ENCODE data around the gene RIOX2.

Gene RIOX2

DNA sequence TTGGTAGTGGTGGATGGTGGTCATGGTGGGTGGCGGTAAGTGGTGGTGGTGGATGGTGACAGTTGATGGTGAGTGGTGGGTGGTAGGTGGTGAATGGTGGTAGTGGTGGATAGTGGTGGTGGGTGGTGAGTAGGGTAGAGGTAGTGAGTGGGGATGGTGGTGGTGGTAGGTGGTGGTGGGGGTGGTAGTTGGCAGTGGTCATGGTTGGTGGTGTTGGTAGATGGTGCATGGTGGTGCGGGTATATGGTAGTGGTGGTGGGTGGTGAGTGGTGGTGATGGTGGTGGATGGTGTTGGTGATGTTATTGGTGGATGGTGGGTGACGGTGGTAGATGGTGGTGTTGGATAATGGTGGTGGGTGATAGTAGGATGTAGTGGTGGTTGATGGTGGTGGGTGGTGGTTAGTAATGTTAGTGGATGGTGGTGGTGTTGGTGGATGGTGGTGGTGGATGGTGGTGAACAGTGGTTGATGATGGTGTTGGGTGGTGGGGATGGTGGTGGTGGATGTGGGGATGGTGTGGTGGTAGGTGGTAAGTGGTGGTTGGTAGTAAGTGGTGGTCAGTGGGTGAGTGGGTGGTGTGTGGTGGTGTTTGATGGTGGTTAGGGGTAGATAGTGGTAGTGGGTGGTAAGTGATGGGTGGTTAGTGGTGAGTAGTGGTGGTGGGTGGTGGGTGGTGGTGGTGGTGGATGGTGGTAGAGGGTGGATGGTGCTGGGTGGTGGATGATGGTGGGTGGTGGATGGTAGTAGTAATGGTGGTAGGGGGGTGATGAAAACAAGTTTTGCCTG, 16.7 kb upstream of the RIOX2 start:
- no peak for DNase-seq

DNA sequence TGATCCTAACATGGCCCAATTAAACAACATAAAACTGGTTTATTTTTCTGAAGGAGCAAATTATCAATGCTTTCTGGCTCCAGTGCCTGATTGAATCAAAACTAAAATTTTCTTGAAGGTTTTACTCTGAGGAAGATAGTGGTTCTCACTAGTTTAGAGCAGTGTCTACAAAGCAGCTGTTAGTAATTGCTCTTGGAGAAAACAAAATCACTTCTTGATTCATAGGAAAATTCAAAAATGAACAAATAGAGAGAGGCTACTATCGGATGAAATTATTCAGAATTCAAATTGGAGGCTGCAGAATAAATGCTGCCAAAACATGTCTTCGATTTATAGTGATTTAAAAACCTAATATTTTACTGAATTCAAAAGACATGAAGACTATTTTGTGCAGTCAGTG, 15.1 kb upstream of the RIOX2 start:
- DNase-seq: no peak

DNA sequence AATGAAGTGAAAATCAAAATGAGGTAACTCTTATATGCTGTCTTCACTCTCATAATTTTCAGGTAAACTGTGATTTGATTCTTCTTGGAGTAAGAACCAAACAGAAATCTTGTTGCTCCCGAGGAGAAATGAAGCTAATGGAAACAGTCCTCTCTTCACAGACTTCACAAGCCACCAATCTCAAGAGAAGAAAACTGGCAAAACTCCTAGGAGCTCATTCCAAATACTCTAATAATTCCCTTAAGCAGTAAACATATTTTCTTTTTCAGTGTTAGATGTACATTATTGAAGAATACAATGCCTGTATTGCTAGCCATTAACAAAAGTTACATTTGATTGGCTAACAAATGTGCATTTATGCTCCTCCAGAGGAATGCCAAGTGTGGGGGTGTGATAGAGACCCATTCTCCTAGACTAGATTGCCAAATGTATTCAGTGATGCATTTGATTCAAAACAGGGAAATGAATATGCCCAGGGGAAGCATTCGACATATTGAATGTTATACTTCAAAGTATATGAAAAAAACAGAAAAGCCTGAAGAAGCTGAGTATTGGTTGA, 11.8 kb upstream of the RIOX2 start:
- DNase-seq: no peak

DNA sequence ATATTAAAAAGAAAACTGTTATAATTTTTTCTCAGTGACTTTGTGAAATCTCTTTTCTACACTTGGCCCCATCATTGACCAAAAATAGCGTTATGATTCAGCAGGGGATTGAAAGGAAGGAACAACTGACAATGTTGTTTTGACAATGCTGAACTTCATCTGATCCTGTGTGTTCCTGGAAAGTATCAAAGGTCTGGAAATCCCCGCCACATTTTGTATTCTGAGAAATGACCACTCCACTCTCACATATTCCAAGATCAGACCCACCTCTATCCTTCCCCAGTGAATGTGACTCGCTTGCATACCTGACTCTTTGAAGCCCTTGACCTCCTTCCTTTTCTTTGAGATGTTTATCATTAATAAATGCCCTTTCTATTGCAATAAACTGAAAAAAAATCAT, 9.7 kb upstream of the RIOX2 start:
- DNase-seq: no peak

DNA sequence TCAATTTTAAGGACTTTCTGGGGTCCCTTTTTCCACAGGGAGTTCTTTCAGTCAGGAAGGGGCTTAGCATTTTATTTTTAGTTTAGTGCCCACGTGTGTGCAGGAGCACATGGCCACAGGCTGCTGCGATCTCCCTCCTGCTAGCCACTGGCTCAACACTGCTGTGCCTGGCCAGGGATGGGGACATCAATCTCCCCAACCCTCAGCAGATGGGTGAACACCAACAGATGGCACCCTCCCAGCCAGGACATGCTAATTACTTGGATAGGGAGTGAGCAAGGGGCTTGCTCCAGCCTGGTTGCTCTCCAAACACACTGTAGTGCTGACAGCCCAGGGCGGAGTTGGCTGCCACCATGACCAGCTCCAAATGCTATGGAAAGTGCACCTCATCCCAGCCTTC, 7.4 kb upstream of the RIOX2 start:
- DNase-seq: no peak

DNA sequence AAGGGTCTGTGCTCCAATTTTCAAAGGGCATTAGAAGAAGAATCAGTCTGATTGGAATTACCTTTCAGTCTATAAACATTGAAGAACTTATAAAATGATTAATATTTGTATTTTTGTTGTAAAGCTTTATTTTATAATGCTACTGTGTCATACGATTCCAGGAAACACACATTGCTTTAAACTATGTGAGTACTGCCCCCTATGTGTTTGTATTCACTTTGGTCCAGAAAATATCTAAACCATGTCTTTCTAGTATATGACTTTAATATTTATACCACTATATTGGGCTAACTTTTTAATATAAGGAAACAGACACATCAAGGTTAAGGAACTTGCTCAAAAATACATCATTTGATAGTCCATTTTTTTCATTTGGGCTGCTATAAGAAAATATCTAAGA, 3.2 kb upstream of the RIOX2 start:
- no peak for DNase-seq

DNA sequence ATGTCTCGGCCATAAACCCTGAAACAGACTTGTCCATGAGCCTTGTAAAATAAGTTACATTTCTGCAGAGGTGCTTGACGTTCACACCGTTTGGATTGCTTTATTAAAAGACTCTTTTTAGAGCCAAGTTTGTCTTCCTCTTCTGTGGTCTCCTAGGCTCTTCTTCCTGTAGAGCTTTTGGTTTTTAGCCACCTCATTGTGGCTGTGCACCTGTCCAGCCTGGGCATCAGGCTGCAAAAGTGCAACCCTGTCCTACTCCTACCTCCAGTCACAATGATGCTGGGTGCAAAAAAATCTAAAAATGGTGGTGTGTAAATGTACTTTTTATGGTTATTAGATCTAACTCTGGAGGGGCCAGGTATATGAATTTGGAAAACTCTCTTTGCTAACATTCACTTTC, 2.8 kb upstream of the RIOX2 start:
- no peak for DNase-seq

DNA sequence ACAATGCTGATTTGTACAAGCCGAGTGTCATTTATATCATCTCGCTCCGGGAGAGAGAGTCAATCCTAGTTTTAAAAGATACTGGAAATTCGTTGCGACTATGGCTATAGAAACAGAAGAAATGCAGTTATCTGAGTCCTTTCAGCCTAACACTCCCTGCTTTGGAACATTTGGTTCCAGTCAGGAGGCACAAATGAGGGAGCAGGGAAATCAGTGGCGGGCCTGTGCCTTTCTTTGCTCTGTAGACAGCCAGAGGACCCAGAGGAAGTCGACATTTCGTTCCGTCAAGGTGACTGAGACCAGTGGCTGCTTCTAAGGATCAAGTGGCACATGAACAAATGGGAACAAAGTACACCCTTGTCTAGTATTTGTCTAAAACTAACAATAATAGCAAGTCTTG, 745 bp upstream of the RIOX2 start:
- DNase-seq: no peak

DNA sequence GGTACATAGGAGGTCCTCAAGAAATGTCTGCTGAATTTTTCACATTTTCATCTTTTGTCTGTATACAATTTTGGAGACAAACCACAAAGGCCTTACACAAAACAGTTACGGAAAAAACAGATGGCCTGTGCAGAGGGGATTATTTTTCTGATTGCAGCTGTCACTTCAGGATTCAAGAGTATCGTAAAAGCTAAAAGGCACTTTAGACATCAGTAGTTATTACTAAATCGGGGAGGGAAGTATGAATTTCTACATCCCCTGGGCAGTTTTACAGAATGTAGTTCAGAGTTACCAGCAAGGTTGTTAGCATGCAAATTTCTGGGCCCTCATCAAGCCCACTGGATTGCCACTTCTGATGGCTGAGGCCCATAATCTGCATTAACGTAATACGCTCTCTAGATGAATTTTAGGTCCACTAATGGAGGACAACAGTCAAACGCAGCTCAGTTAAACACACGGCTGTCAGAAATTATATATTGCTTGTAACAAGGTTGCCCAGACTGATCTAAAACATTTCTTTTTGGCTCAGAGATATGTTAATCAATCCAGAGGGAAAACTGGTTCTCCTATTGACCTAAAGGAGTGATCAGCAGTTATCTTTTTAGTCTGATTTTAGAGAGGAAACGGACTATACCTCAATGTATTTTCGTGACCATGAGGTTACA, 1.1 kb downstream of the RIOX2 start:
- DNase-seq: no peak

DNA sequence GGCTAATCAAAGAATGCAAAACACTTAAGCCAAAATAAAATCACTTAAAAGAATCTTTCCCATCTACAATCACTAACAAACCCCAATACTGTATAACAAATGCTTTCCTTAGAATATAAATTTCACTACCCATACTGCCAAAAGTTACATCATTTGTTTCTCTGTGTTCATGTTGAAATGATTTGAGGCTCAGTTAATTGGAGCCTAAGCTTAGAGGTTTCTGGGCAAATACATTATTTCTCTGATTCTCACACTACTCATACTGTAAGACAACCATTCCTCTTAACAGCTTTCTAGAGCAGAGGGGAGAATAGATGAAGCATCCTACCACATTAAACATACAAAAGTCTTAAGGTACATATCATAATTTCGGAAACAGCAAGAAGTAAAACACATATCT, 2.1 kb downstream of the RIOX2 start:
- DNase-seq: no peak

DNA sequence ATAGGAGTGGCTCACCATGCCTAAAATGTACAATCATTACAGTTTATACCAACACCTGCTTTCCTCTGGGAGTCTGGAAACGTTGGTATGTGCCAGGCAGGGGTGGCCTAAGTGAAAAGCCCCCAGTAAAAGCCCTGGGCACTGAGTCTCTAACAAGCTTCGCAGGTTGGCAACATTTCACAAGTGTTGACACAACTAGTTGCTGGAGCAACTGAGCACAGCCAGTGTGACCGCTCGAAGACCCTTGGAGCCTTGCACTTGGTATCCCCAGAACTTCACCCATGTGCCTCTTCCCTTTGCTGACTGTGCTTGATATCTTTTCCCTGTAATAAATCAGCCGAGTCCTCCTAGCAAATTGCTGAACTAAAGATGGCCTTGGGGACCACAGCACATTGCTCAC, 2.7 kb downstream of the RIOX2 start:
- no peak for DNase-seq

DNA sequence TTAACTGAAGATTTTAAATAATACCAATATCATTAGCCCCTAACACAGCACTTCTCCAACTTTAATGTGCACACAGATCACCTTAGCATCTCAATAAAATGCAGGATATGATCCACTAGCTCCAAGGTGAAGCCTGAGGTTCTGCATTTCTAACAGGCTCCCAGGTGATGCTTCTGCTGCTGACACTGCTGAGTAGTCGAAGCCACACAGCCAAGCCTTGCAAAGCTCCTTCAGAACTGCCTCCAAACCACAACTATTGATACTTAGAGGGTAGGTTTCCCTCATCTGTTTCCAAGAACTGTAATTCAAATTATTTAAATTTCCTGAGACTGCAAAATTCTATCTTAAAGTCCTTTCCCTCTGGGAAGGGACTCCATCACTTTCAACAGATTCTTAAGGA, 3.9 kb downstream of the RIOX2 start:
- no peak for DNase-seq

DNA sequence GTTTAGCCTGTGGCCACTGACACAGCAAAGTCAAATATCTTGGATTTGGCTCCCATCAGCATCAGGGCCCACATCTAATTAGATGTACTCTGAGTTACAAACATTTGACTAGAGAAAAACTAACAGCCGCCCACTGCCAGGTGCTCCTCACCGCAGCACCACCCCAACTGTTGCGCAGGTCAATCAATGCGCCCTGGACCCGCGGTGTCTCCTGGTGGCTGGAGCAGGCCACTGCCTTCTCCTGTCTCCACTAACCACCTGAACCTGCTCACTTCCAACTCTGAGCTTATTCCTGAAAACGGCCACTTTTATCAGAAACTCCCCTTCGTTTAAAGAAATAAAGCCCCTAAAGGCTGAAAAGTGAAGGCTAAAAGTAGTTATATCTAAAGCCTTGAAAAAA, 4.3 kb downstream of the RIOX2 start:
- DNase-seq: no peak

DNA sequence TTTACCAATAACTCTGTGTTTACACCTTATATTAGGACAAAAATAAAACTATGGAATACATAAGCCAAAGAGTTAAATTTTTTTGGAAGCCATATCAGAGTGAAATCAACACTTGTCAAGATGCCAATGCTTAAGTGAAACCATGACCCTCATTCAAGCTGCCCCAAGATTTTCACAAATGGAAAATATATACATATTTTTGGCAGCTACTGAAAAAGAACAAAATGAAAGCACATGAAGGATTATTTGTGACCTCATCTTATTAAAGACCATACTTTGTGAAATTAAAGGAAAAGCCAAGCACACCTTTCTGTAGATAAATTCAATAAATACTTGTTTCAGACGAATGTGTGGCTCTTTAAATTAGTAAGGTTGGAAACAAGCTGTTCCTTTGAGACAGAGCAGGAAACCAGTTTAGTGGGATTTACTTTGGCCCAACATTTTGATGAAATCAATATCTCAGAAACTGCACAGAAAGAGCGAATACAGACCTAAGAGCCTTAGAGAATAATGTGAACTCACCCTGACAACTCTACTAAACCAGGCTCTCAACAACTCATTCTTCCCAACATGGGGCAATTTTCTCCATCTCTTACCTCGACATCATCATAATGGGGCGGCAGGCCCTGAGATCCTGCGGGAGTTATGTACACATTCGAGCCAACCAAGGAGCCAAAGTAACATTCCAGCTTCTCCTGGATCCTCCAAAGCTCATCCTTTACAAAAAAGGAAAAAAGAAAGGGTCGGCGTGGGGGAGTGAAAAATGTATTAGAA, 11.1 kb downstream of the RIOX2 start:
- DNase-seq: no peak

DNA sequence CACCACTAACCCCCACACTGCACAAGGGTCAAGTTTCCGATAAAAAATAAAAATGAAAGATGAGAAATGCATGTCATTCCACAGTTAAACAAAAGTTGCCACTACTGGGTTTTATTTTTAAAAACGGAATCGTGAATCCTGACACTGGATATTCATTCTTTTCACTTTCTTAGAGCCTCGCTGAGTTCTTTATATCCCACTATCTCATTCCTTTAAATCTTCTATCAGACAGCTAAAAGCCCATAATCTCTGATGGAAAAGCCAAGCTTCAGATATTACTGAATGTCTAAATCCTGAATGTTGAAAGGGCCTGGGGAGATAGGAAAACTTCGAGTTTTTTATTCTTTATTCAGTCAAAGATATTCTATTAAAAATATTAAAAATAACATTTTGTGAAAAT, 11.7 kb downstream of the RIOX2 start:
- DNase-seq: no peak

DNA sequence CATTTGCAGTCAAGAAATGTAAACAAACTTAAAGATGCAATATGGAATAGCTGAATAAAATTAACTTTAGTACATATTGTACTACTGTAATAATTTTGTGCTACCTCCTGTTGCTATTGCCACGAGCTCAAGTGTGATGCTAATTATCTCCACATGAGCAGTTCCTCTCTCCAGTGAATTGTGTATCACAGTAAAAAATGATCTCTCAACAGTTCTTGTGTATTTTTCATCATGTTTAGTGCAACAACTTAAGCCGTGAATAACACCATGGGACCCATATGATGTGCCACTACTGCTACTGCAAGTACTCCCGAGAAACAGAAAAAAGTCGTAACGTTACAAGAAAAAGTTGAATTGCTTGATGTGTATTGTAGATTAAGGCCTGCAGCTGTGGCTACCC, 12.4 kb downstream of the RIOX2 start:
- no peak for DNase-seq

DNA sequence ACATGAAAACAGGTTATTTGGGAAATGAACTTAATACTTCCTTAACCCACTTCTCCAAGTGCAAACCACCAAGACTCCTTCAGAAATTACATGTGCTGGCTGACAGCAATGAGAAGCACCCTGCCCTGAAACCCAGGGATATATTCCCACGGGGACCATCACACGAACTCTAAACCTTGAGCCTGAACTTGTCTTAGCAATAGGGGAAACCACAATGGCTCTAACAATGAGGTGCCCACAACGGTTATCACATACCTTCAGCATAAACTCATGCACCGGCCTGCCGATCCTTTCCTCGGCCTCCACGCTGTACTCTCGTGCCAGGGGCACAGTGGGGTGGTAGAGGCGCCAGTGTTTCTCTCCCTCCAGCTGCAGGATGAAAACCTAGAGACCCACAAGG, 13.4 kb downstream of the RIOX2 start:
- DNase-seq: no peak

DNA sequence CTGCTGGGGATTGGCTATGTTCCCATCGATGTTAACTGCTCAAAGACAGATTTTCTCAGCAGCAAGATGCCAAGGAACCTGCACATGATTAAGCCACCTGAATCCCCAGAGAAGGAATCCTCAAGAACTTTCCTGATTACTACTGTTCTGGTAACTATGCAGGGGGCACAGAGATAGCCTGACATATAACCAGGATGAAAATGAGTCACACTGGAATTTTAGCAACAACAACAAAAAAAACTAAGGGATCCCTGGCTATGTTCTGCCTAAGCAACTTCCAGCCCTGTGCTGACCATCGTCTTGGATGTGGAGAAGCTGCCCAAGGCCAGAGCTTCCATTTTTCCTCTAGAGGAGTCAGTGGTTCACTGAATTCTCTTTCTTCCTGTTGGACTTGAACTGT, 13.8 kb downstream of the RIOX2 start:
- DNase-seq: no peak

DNA sequence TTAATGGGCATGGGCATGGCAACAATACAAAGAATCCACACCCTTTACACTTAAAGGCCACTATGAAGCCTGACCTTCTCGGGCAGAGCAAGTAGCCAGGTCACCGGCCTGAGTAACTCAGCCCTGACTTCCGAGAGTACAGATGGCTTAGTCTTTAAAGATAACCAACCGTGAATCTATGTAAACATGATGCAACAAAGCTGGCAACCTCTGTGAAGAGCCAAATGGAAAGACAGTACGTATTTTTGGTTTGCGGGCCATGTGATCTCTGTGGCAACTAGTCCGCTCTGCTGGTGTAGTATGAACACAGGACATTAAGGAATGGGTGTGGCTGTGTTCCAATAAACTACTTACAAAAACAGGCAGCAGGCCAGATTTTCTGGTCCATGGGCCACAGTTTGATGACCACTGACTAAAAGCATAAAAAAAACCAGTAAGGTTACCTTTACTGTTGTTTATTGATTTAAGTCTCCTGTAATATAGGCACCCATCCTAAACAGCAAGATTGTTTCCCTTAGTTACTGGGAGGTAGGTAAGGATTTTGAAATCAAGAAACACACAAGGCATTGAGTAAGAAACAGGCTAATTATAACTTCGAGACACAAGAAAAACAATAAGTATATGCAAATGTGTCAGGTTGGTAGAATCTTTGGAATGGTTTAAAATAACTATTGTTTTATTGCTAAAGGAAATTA, 14.5 kb downstream of the RIOX2 start:
- no peak for DNase-seq

DNA sequence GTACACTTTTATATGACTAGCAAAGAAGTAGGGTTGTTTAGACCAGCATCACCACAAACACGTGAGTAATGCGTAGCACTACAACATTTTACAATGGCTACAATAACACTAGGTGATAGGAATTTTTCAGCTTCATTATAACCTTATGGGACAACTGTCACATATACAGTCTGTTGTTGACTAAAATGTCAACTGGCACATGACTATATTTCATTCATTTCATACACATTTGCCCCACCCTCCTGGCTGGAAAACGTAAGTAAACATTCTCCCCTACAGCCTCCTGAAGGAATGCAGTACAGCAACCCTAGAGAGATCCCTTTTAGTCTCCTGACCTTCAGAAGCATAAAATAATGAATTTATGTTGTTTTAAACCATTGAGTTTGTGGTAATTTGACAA, 16.2 kb downstream of the RIOX2 start:
- DNase-seq: no peak

DNA sequence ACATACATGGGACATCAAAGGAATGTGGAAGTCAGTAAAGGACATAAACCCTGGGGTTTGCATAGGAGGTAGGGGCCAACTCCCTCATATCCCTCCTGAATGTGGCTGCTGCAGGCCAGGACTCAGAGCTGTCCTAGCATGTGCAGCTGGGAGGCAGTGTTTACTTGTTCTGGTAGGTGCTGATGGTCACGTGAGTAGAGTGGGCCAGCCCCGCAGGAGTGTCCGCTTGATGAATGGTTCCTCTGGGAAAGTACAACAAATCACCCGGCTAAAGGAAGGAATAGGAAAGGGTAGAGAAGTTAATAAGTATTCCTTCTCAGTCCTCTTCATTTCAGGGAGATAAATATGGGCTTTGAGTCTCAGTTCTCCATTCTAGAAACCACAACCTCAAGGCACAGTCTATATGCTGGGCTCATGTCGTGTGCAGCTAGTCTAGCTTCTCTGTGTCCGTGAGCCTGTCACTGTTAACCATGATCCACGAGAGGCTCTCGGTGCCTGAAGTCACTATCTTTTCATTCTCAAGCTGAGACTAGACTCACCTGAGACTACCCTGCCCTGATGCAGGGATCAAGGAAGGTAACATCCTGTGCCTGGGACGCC, 17.9 kb downstream of the RIOX2 start:
- no peak for DNase-seq

DNA sequence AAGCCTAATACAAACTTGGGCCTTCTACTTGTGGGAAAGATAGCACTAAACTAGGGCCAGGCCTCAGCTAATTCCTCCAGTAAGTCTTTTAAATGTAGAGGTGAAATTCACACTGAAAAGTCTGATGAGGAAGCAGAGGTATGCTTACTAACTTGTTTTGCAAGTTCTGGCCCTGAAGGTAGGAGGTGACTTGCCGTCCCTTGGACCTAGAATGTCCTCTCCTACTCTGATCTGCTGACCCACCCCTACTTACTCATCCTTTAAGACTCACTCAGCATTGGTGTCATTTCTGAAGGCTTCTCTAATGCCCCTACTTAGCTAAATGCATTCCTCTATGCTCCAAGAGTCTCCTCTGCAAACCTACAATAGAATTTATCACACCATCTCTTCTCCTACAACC, 19.4 kb downstream of the RIOX2 start:
- DNase-seq: no peak

DNA sequence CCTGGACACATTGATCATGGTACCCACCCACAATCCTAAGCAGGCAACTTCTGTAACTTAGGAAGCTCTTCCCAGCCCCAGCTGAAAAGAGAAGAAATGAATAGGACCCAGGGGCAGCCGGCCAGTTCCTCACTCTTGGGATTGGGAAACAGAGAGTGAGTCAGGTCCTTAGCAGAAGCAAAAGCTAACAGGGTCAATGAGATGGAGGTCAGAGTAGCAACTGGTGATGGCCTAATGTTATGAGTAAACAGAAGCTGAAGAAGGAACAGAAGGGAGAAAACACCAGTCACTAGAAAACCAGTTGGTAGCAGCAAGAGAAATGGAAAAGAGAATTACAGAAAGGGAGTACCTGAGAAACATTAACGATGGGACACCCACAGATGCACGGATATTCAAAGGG, 20.0 kb downstream of the RIOX2 start:
- no peak for DNase-seq

All from stimulated activated CD8-positive, alpha-beta memory T cell treated with anti-CD3 and anti-CD28 coated beads, Interleukin-4, amount 100 ng/mL, for 48 hours (primary cell).